WTC11 (cell line): ENCODE results near the gene DRG2. TPM values are rescaled to one million over a fixed set of nuclear protein-coding genes. Genes with fewer than 3 reads are reported as not detected.

Experiments used
- ATAC-seq: fragments of 200-7000 bp; cut with Tn5 transposase; 2 replicates; pipeline ENCODE4 v1.10.0; 2021; ENCODE audit warnings: mild to moderate bottlenecking, moderate library complexity
- CTCF ChIA-PET: fragments of 300-600 bp; sonication (Branson Sonifier 250); formaldehyde crosslinking; loops from one replicate; lab custom pipeline; 2021; ENCODE audit warnings: antibody characterized with exemption; lab: Charles Lee
- POLR2A ChIA-PET: fragments of 350-600 bp; sonication (Branson Sonifier 250); formaldehyde crosslinking; loops from one replicate; lab custom pipeline; 2021; ENCODE audit warnings: antibody characterized with exemption; lab: Charles Lee
- DNase-seq: peaks from one replicate; pipeline ENCODE4 v3.0.0; 2021; ENCODE audit warnings: low spot score
- H3K27ac Mint-ChIP-seq: 2 replicates; pipeline ENCODE4 v1.8.0; 2021; ENCODE audit warnings: mixed read lengths
- H3K27me3 Mint-ChIP-seq: 2 replicates; pipeline ENCODE4 v1.8.0; 2021; ENCODE audit warnings: low read depth, mild to moderate bottlenecking, moderate library complexity, mixed read lengths
- H3K36me3 Mint-ChIP-seq: 2 replicates; pipeline ENCODE4 v1.8.0; 2021; ENCODE audit warnings: mixed read lengths
- H3K4me1 Mint-ChIP-seq: 2 replicates; pipeline ENCODE4 v1.8.0; 2022; ENCODE audit warnings: mixed read lengths
- H3K4me3 Mint-ChIP-seq: 2 replicates; pipeline ENCODE4 v1.8.0; 2021; ENCODE audit warnings: mild to moderate bottlenecking, moderate library complexity, mixed read lengths
- H3K9me3 Mint-ChIP-seq: 2 replicates; pipeline ENCODE4 v1.8.0; 2021; ENCODE audit warnings: mixed read lengths
- ATF2 ChIP-seq: sonication (generic); formaldehyde crosslinking; IDR thresholded peaks from 2 replicates; pipeline ENCODE4 v1.8.1; 2022; ENCODE audit warnings: low read depth, missing genetic modification reagents, borderline replicate concordance
- ATF3 ChIP-seq: sonication (generic); formaldehyde crosslinking; conservative IDR thresholded peaks from 2 replicates; pipeline ENCODE4 v1.8.1; 2022; ENCODE audit warnings: mild to moderate bottlenecking, missing genetic modification reagents
- ATF6 ChIP-seq: sonication (generic); formaldehyde crosslinking; IDR thresholded peaks from 2 replicates; pipeline ENCODE4 v1.8.1; 2023; ENCODE audit warnings: mild to moderate bottlenecking, missing genetic modification reagents
- ERG ChIP-seq: fragments of 250-450 bp; sonication (Bioruptor Pico); IDR thresholded peaks from 2 replicates; pipeline ENCODE4 v1.8.0; 2021; ENCODE audit warnings: mild to moderate bottlenecking
- FOXP1 ChIP-seq: sonication (generic); formaldehyde crosslinking; IDR thresholded peaks from 2 replicates; pipeline ENCODE4 v1.8.0; 2022; ENCODE audit warnings: missing genetic modification reagents, mild to moderate bottlenecking, moderate library complexity, borderline replicate concordance
- HMGA2 ChIP-seq: fragments of 250-450 bp; sonication (Bioruptor Pico); IDR thresholded peaks from 2 replicates; pipeline ENCODE4 v1.4.0; 2021; ENCODE audit warnings: mild to moderate bottlenecking, moderate library complexity
- HMGXB4 ChIP-seq: sonication (generic); formaldehyde crosslinking; IDR thresholded peaks from 2 replicates; pipeline ENCODE4 v1.8.1; 2023; ENCODE audit warnings: mild to moderate bottlenecking, moderate library complexity, missing genetic modification reagents
- MYBL2 ChIP-seq: sonication (generic); formaldehyde crosslinking; IDR thresholded peaks from 2 replicates; pipeline ENCODE4 v1.8.1; 2023; ENCODE audit warnings: mild to moderate bottlenecking, moderate library complexity, missing genetic modification reagents
- NFATC4 ChIP-seq: fragments of 250-450 bp; sonication (Bioruptor Pico); IDR thresholded peaks from 2 replicates; pipeline ENCODE4 v1.9.0; 2021; ENCODE audit warnings: mild to moderate bottlenecking
- NR3C1 ChIP-seq: sonication (generic); formaldehyde crosslinking; conservative IDR thresholded peaks from 2 replicates; pipeline ENCODE4 v1.8.1; 2023; ENCODE audit warnings: low read depth, mild to moderate bottlenecking, missing genetic modification reagents
- PRRX2 ChIP-seq: fragments of 250-450 bp; sonication (Bioruptor Pico); IDR thresholded peaks from 2 replicates; pipeline ENCODE4 v1.8.0; 2021; ENCODE audit warnings: mild to moderate bottlenecking
- RELA ChIP-seq: sonication (generic); formaldehyde crosslinking; IDR thresholded peaks from 2 replicates; pipeline ENCODE4 v1.8.1; 2022; ENCODE audit warnings: missing genetic modification reagents, mild to moderate bottlenecking, borderline replicate concordance
- SP1 ChIP-seq: sonication (generic); formaldehyde crosslinking; conservative IDR thresholded peaks from 2 replicates; pipeline ENCODE4 v1.8.1; 2022; ENCODE audit warnings: missing genetic modification reagents
- STAT6 ChIP-seq: sonication (generic); formaldehyde crosslinking; conservative IDR thresholded peaks from 2 replicates; pipeline ENCODE4 v1.8.1; 2023; ENCODE audit warnings: mild to moderate bottlenecking, low read depth, missing genetic modification reagents, moderate library complexity
- TCF7 ChIP-seq: sonication (generic); formaldehyde crosslinking; IDR thresholded peaks from 2 replicates; pipeline ENCODE4 v1.8.0; 2022; ENCODE audit warnings: mild to moderate bottlenecking, low read depth, missing genetic modification reagents, moderate library complexity
- TEAD4 ChIP-seq: sonication (generic); formaldehyde crosslinking; IDR thresholded peaks from 2 replicates; pipeline ENCODE4 v1.8.0; 2022; ENCODE audit warnings: mild to moderate bottlenecking, missing genetic modification reagents
- ZNF263 ChIP-seq: sonication (generic); formaldehyde crosslinking; IDR thresholded peaks from 2 replicates; pipeline ENCODE4 v1.8.1; 2022; ENCODE audit warnings: low read depth, mild to moderate bottlenecking, moderate library complexity, missing genetic modification reagents
- ZNF317 ChIP-seq: sonication (generic); formaldehyde crosslinking; IDR thresholded peaks from 2 replicates; pipeline ENCODE4 v1.8.1; 2023; ENCODE audit warnings: low read depth, mild to moderate bottlenecking, moderate library complexity, missing genetic modification reagents, borderline replicate concordance
- ZSCAN18 ChIP-seq: fragments of 250-450 bp; sonication (Bioruptor Pico); IDR thresholded peaks from 2 replicates; pipeline ENCODE4 v2.1.2; 2022; ENCODE audit warnings: mild to moderate bottlenecking, moderate library complexity
- total RNA-seq: library from RNA; stranded (reverse); gene quantifications from 3 replicates; pipeline ENCODE4 v1.2.3, GENCODE V29; 2021

The DRG2 gene
- total RNA-seq, 1 experiment from 2014 or later, result 41.4 TPM

- ATAC-seq, result no peak
- H3K27ac Mint-ChIP-seq, result no peak overlapping the region
- no peak for DNase-seq
- no peaks in the 10 kb centered on the region for H3K9me3 Mint-ChIP-seq
- CTCF ChIA-PET, result no interaction called here
- no peak overlapping the region for H3K4me3 Mint-ChIP-seq
- H3K4me1 Mint-ChIP-seq, result peaks cover 12% of the 10 kb centered on the region
- no peak for TF ChIP-seq MYBL2 (CRISPR knock-in tag)
- no peak for TF ChIP-seq PRRX2
- TF ChIP-seq ATF2 (CRISPR knock-in tag), result no peak
- no peak for TF ChIP-seq NFATC4
- no peak for TF ChIP-seq RELA
- TF ChIP-seq FOXP1 (CRISPR knock-in tag), result no peak
- TF ChIP-seq STAT6 (CRISPR knock-in tag), result no peak
- no peak for TF ChIP-seq ATF3
- POLR2A ChIA-PET, result no interaction called here
- peaks cover 4% of the 10 kb centered on the region; the same call in 1 of the 2 replicates for H3K27me3 Mint-ChIP-seq
- H3K36me3 Mint-ChIP-seq, result no peaks in the 10 kb centered on the region
These were observed 3.5 kb upstream of the DRG2 start for GRCh38 chr17:18084256-18084655.

- Mint-ChIP-seq H3K4me3 (peak overlapping the region; percentile 98; the same call in 1 of the 2 replicates), H3K36me3 (peaks cover 12% of the 10 kb centered on the region), H3K27me3 (no peaks in the 10 kb centered on the region), H3K4me1 (peaks cover 12% of the 10 kb centered on the region), H3K9me3 (no peaks in the 10 kb centered on the region)
- POLR2A ChIA-PET, result interaction anchor here (0.6 kb wide), 1 partner anchor 262 kb away, joined by 3 read pairs; no protein-coding TSS in a partner anchor
- TF ChIP-seq ERG (CRISPR knock-in tag), result no peak
- no peak for TF ChIP-seq TEAD4 (CRISPR knock-in tag)
- no peak for TF ChIP-seq ZNF263
- no peak for TF ChIP-seq NFATC4
- TF ChIP-seq ZNF317 (CRISPR knock-in tag), result no peak
- TF ChIP-seq PRRX2, result no peak
- no peak for TF ChIP-seq HMGA2 (CRISPR knock-in tag)
- no peak for TF ChIP-seq ZSCAN18 (CRISPR knock-in tag)
- TF ChIP-seq HMGXB4 (CRISPR knock-in tag), result no peak
- TF ChIP-seq NR3C1 (CRISPR knock-in tag), result no peak
- no peak for TF ChIP-seq FOXP1 (CRISPR knock-in tag)
- TF ChIP-seq SP1, result no peak
- no peak for TF ChIP-seq ATF6 (CRISPR knock-in tag)
- no peak for TF ChIP-seq TCF7 (CRISPR knock-in tag)
- TF ChIP-seq, all 79 proteins: peak for 0
- no peak overlapping the region for H3K27ac Mint-ChIP-seq
- ATAC-seq, result no peak
- CTCF ChIA-PET, result no interaction called here
- DNase-seq, result no peak
These were observed 1.9 kb downstream of the DRG2 start for GRCh38 chr17:18089613-18090012.
